SK-N-MC (cell line): ENCODE results near the gene PIAS3.

Source experiments
- EZH2 ChIP-seq: fragments of 200-600 bp; sonication (generic); IDR thresholded peaks from one replicate; pipeline ENCODE4 v1.6.1; 2017; ENCODE audit warnings: antibody characterized with exemption
- FOXP2 ChIP-seq: optimal IDR thresholded peaks from 2 replicates; pipeline ENCODE3; 2011; ENCODE audit warnings: mild to moderate bottlenecking, moderate library complexity; ENCODE audit not compliant: insufficient read depth; ENCODE audit errors: extremely low read length, control extremely low read depth
- POLR2AphosphoS5 ChIP-seq: IDR thresholded peaks from 2 replicates; pipeline ENCODE4 v1.6.1; 2012; ENCODE audit warnings: mild to moderate bottlenecking, low read depth, low read length, borderline replicate concordance

DNA sequence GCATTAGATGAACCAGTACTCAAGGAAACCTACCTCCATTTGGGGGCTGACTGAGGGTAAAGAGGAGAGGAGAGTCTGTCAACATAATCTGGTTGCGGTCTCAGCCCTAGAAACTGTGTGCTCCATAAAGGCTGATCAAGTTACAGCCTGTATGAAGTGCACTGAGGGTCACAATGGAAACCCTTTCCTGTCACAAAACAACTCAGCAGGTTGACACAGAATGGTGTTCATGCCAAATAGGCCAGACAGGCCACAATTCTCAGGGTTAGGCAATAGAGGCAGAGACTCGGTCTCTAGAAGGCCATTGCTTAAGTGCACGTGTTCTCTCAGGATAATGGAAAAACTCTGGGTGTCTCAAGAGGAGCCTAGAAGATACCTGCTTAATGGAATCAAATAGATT lies 30.8 kb upstream of the PIAS3 start:
- TF ChIP-seq EZH2: no peak
- TF ChIP-seq FOXP2: no peak
- TF ChIP-seq POLR2AphosphoS5: no peak
